K562 (cell line): ENCODE data around the gene KCTD12. TPM values are rescaled to one million over a fixed set of nuclear protein-coding genes. Genes with fewer than 3 reads are reported as not detected.

Experiments
- ATAC-seq: fragments of 200-7000 bp; cut with Tn5 transposase; 3 replicates; pipeline ENCODE4 v1.9.1; 2020; ENCODE audit warnings: moderate library complexity
- BruUV-seq: library from RNA; stranded (reverse); fragments of 400-500 nt; replicated peaks from 2 replicates; lab custom pipeline; 2021; lab: Mats Ljungman, UMichigan
- CTCF ChIA-PET: fragments of 300-600 bp; formaldehyde crosslinking; extraction: SDS; loops from one replicate; lab custom pipeline; 2021; ENCODE audit warnings: low intra/inter-chr PET ratio; lab: Yijun Ruan, JAX
- POLR2A ChIA-PET: fragments of 300-600, 350-650 bp; sonication (Branson Sonifier 250); formaldehyde crosslinking; extraction: SDS; loops from one replicate; lab custom pipeline; 2021; ENCODE audit warnings: antibody characterized with exemption, inconsistent platforms; lab: Yijun Ruan, JAX
- DNase-seq, 4 experiments: peaks; one replicate each; pipeline versions ENCODE4 v3.0.0 to v3.0.0-alpha.2; 2011 to 2018; ENCODE audit warnings: low spot score in 3 of 4, mixed read lengths in 3 of 4; ENCODE audit errors: extremely low read depth in 1 of 4
- FAIRE-seq: peaks from 2 replicates; lab custom pipeline; 2011; peaks lifted over from hg19 to GRCh38; lab: Jason Lieb, UNC
- H2AFZ ChIP-seq: 2 replicates; pipeline ENCODE4 v1.6.0; 2011; ENCODE audit warnings: low read depth, low read length, control low read depth, inconsistent platforms
- H3K27ac ChIP-seq: fragments of 200-600 bp; 3 replicates; pipeline ENCODE4 v1.8.0; 2011; ENCODE audit warnings: low read depth, mild to moderate bottlenecking, control low read depth, inconsistent platforms, low read length, moderate library complexity, mixed read lengths; ENCODE audit errors: extremely low read depth
- H3K27me3 ChIP-seq, 2 experiments: fragments of 300-600 bp in 1 of 2; 2 replicates in 1 of 2; 3 replicates in 1 of 2; pipeline versions ENCODE4 v1.6.0 to v1.8.0; 2011; ENCODE audit warnings: inconsistent platforms in 2 of 2, low read length in 2 of 2, mild to moderate bottlenecking in 1 of 2, mixed read lengths in 1 of 2, moderate library complexity in 1 of 2; ENCODE audit not compliant: control insufficient read depth in 2 of 2, insufficient read depth in 2 of 2
- H3K36me3 ChIP-seq: fragments of 300-600 bp; 3 replicates; pipeline ENCODE4 v1.8.0; 2011; ENCODE audit warnings: mild to moderate bottlenecking, low read length, inconsistent platforms; ENCODE audit not compliant: control insufficient read depth, insufficient read depth
- H3K4me1 ChIP-seq, 2 experiments: fragments of 200-600 bp in 1 of 2; replicated peaks in 1 of 2; 2 replicates in 1 of 2; 3 replicates in 1 of 2; pipeline versions ENCODE4 v1.5.1 to v1.8.0; 2011; ENCODE audit warnings: inconsistent platforms in 2 of 2, low read length in 2 of 2, mild to moderate bottlenecking in 1 of 2, mixed read lengths in 1 of 2, moderate library complexity in 1 of 2; ENCODE audit not compliant: control insufficient read depth in 2 of 2, insufficient read depth in 2 of 2
- H3K4me2 ChIP-seq: 2 replicates; pipeline ENCODE4 v1.6.1; 2011; ENCODE audit warnings: low read length, control low read depth, inconsistent platforms, mixed read lengths; ENCODE audit not compliant: insufficient read depth
- H3K4me3 ChIP-seq: fragments of 200-600 bp; sonication (generic), shearing (Covaris generic); 2 replicates; pipeline ENCODE4 v1.5.1; 2016; ENCODE audit warnings: control low read depth, inconsistent platforms
- H3K79me2 ChIP-seq: fragments of 200-600 bp; 3 replicates; pipeline ENCODE4 v1.8.0; 2011; ENCODE audit warnings: low read length, inconsistent platforms; ENCODE audit not compliant: control insufficient read depth, insufficient read depth
- H3K9ac ChIP-seq, 2 experiments: 2 replicates each; pipeline versions ENCODE4 v1.6.0 to v1.6.1; 2011; ENCODE audit warnings: low read depth in 2 of 2, low read length in 2 of 2, control low read depth in 1 of 2, inconsistent platforms in 1 of 2, mild to moderate bottlenecking in 1 of 2, mixed read lengths in 1 of 2; ENCODE audit not compliant: insufficient read depth in 1 of 2
- H3K9me1 ChIP-seq: one replicate; pipeline ENCODE4 v1.6.0; 2011; ENCODE audit warnings: inconsistent platforms, mild to moderate bottlenecking, low read length, moderate library complexity; ENCODE audit not compliant: control insufficient read depth, insufficient read depth
- H3K9me3 ChIP-seq: replicated peaks from 2 replicates; pipeline ENCODE4 v1.5.1; 2011; ENCODE audit warnings: low read depth, low read length, inconsistent platforms; ENCODE audit not compliant: control insufficient read depth, insufficient read depth
- H4K20me1 ChIP-seq: replicated peaks from 2 replicates; pipeline ENCODE4 v1.6.1; 2011; ENCODE audit warnings: low read length, inconsistent platforms, mixed read lengths; ENCODE audit not compliant: control insufficient read depth, insufficient read depth
- ETS2 ChIP-seq: IDR thresholded peaks from 2 replicates; pipeline ENCODE4 v1.6.1; 2016; ENCODE audit warnings: borderline replicate concordance, missing genetic modification characterization, mild to moderate bottlenecking, moderate library complexity, missing compliant biosample characterization; ENCODE audit not compliant: poor library complexity, severe bottlenecking
- NFYB ChIP-seq: IDR thresholded peaks from 2 replicates; pipeline ENCODE4 v1.6.1; 2011; ENCODE audit warnings: mild to moderate bottlenecking, moderate library complexity; ENCODE audit not compliant: insufficient read length; ENCODE audit errors: extremely low read depth
- PML ChIP-seq: IDR thresholded peaks from 2 replicates; pipeline ENCODE4 v1.6.1; 2012; ENCODE audit warnings: low read length, inconsistent platforms
- YY1 ChIP-seq, 3 experiments: IDR thresholded peaks; 2 replicates each; pipeline ENCODE4 v1.6.1; 2011; ENCODE audit warnings: low read length in 2 of 3, mild to moderate bottlenecking in 2 of 3, moderate library complexity in 2 of 3, borderline replicate concordance in 1 of 3, control low read depth in 1 of 3, low read depth in 1 of 3; ENCODE audit not compliant: insufficient read depth in 3 of 3, insufficient replicate concordance in 2 of 3, control insufficient read depth in 1 of 3, insufficient read length in 1 of 3; ENCODE audit errors: extremely low read depth in 1 of 3
- ZNF431 ChIP-seq: sonication (generic); formaldehyde crosslinking; IDR thresholded peaks from 2 replicates; pipeline ENCODE4 v1.8.0; 2022; ENCODE audit warnings: mild to moderate bottlenecking, missing genetic modification reagents
- ZNF444 ChIP-seq: fragments of 250-450 bp; sonication (Bioruptor Pico); IDR thresholded peaks from 2 replicates; pipeline ENCODE4 v1.4.0; 2020; ENCODE audit warnings: mild to moderate bottlenecking, moderate library complexity
- ZNF695 ChIP-seq: fragments of 450-650 bp; formaldehyde crosslinking; IDR thresholded peaks from 2 replicates; pipeline ENCODE4 v1.4.0; 2020; ENCODE audit warnings: mild to moderate bottlenecking, moderate library complexity
- WGBS: fragments of 100-300 bp; shearing (Covaris generic); methylation state at CpG from one replicate; pipeline ENCODE4 v1.1.6; 2016; ENCODE audit warnings: low coverage, mixed read lengths; ENCODE audit not compliant: insufficient coverage; ENCODE audit errors: missing lambda C conversion rate; 5-methylcytosine and 5-hydroxymethylcytosine counted together
- in situ Hi-C: fragments of 300-500 bp; cut with MboI; formaldehyde crosslinking; loops from 4 replicates; pipeline ENCODE4 v1.15.0; 2018; ENCODE audit warnings: inconsistent platforms, mixed read lengths
- intact Hi-C: fragments of 100-400 bp; cut with micrococcal nuclease; formaldehyde crosslinking; loops from 2 replicates; pipeline ENCODE4 v1.14.2; 2022
- polyA plus RNA-seq, 8 experiments: library from polyadenylated mRNA; depleted of rRNA in 4 of 8; stranded (reverse) in 5 of 8; unstranded in 3 of 8; fragments of >200 nt; fragmentation: Nextera tagmentation in 2 of 8; fragmentation: Illumina TruSeq in 1 of 8; extraction: Ambion mirVana in 2 of 8; extraction: Trizol in 1 of 8; gene quantifications; 2 replicates each; pipeline versions ENCODE4 v1.2.1 to v1.2.3, GENCODE V29; 2011 to 2014; ENCODE audit warnings: inconsistent platforms in 1 of 8, missing spikeins in 1 of 8
- total RNA-seq, 7 experiments: library from RNA; depleted of rRNA in 6 of 7; stranded (reverse); fragments of >200 nt in 6 of 7; fragmentation: Illumina TruSeq in 2 of 7; extraction: Trizol in 2 of 7; gene quantifications; 2 replicates each; pipeline versions ENCODE4 v1.2.1 to v1.2.3, GENCODE V29; 2011 to 2021; ENCODE audit warnings: low replicate concordance in 1 of 7
- TF ChIP-seq, protein P1 (sequence below): fragments of 250-450 bp; sonication (Bioruptor Pico); IDR thresholded peaks from 2 replicates; pipeline ENCODE4 v1.5.0; 2021; ENCODE audit warnings: mild to moderate bottlenecking, moderate library complexity
- TF ChIP-seq, protein P2 (sequence below): fragments of 450-650 bp; IDR thresholded peaks from 2 replicates; pipeline ENCODE4 v1.6.1; 2017; ENCODE audit warnings: antibody characterized with exemption, mild to moderate bottlenecking
- TF ChIP-seq, protein P3 (sequence below), 2 experiments: fragments of 450-650 bp in 1 of 2; IDR thresholded peaks; 2 replicates each; pipeline ENCODE4 v1.6.1; 2011 to 2017; ENCODE audit warnings: low read depth in 2 of 2, antibody characterized with exemption in 1 of 2, borderline replicate concordance in 1 of 2, low read length in 1 of 2, mild to moderate bottlenecking in 1 of 2, mixed read lengths in 1 of 2; ENCODE audit not compliant: control insufficient read depth in 1 of 2

Gene KCTD12
- total and polyA plus RNA-seq, 9 of the 15 experiments (the other 6 are each of a cell fraction or from before 2014, with no cell fraction given): 0.14 to 0.93 (median 0.32) TPM

DNA sequence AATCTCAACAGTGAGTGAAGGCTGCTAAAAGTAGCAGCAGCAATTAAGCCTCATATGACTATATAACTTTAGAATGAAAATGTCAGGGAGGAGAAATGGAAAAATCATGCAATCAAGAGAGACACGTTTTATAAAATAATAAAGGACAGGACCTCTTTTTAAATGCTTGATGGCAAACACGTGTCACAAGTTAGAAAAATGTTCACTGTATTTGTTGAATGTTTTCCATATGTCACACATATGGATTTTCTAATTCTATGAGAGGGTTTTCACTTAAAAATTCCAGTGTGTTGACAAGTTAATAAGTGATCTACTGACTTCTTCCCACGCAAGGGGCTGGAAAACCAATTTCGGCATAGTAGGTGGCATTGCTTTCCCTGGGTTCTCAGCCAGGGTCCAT is 27.7 kb upstream of the KCTD12 start:
- in situ Hi-C loops: loop anchor here (25.0 kb wide), 2 partner anchors 1052 to 1227 kb away; no protein-coding TSS in a partner anchor
- 18% methylated on average over 4 of the region's 4 CpGs for WGBS
- Histone ChIP-seq H3K36me3 (no peaks in the 10 kb centered on the region), H3K9me1 (no peaks in the 10 kb centered on the region), H2AFZ (no peak overlapping the region), H3K4me2 (no peak overlapping the region), H3K27ac (no peak overlapping the region), H3K4me1 (peaks cover 7 to 12% of the 10 kb centered on the region in 2 experiments; a peak in 4 of 5 replicates), H4K20me1 (no peaks in the 10 kb centered on the region), H3K9me3 (no peaks in the 10 kb centered on the region), H3K27me3 (no peaks in the 10 kb centered on the region), H3K79me2 (no peaks in the 10 kb centered on the region), H3K9ac (no peak overlapping the region), H3K4me3 (no peak overlapping the region)
- no peak for DNase-seq
- no peak for FAIRE-seq
- ATAC-seq: no peak
- CTCF ChIA-PET: no interaction called here
- POLR2A ChIA-PET: no interaction called here
- BruUV-seq: no TSS peak
- intact Hi-C loops: no loop called here
- TF ChIP-seq ZNF431 (CRISPR knock-in tag) (no peak), ETS2 (tag) (no peak), NFYB (no peak), ZNF444 (CRISPR knock-in tag) (no peak), PML (no peak), ZNF695 (CRISPR knock-in tag) (no peak), YY1 (IDR thresholded peaks at IDR 0.05; ENCODE audit: borderline replicate concordance in 1 of 3, control insufficient read depth in 1 of 3, extremely low read depth in 1 of 3, insufficient read depth in 3 of 3, insufficient read length in 1 of 3, insufficient replicate concordance in 2 of 3, low read depth in 1 of 3, low read length in 2 of 3) (no peak)
- TF ChIP-seq, protein P1, sequence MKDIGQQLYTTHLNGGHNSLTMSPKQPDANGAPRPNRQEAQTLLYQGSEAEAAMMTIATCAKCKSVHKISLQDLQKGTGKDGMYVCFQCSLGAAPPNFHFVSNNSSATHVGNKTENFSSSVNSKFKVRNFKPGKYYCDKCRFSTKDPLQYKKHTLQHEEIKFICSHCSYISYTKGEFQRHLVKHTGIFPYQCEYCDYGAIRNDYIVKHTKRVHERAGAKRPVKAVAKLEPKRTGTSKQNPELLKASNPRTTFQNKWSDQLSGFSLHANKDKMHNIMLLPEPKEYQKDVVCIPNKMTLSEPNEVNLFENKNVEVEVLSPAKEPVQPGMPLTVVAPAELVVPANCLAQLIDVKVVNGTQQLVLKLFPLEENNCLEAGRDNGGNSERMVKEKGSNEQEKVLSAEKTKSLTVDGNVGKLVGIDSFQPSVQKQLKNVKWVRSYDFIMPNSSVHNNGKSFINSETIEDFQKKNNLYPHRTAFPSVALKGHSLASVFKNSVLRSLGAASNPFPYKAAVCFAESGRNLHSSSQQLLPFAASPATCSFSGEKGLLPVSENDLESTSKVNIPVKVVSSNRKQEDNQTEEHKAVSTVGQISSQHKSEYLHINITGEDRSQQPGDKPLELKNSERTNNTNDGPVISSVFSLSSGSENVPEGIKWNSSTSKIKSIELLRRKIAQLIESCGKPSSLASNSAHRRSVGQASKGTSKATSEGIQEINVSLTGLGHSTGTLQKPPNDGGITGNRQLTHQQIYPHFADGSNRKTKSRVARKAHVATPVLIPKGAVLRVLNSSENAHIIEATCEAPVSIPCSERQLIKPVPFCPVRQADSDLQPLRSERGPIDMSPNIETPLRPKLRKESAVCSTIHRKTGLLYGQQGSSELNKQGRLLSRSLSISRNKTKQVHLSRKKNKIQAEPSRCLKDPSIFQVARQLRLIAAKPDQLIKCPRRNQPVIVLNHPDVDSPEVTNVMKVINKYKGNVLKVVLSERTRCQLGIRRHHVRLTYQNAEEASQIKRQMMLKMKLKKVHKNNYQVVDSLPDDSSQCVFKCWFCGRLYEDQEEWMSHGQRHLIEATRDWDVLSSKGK (CRISPR knock-in tag): no peak
- TF ChIP-seq, protein P2, sequence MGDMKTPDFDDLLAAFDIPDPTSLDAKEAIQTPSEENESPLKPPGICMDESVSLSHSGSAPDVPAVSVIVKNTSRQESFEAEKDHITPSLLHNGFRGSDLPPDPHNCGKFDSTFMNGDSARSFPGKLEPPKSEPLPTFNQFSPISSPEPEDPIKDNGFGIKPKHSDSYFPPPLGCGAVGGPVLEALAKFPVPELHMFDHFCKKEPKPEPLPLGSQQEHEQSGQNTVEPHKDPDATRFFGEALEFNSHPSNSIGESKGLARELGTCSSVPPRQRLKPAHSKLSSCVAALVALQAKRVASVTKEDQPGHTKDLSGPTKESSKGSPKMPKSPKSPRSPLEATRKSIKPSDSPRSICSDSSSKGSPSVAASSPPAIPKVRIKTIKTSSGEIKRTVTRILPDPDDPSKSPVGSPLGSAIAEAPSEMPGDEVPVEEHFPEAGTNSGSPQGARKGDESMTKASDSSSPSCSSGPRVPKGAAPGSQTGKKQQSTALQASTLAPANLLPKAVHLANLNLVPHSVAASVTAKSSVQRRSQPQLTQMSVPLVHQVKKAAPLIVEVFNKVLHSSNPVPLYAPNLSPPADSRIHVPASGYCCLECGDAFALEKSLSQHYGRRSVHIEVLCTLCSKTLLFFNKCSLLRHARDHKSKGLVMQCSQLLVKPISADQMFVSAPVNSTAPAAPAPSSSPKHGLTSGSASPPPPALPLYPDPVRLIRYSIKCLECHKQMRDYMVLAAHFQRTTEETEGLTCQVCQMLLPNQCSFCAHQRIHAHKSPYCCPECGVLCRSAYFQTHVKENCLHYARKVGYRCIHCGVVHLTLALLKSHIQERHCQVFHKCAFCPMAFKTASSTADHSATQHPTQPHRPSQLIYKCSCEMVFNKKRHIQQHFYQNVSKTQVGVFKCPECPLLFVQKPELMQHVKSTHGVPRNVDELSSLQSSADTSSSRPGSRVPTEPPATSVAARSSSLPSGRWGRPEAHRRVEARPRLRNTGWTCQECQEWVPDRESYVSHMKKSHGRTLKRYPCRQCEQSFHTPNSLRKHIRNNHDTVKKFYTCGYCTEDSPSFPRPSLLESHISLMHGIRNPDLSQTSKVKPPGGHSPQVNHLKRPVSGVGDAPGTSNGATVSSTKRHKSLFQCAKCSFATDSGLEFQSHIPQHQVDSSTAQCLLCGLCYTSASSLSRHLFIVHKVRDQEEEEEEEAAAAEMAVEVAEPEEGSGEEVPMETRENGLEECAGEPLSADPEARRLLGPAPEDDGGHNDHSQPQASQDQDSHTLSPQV: no peak
- TF ChIP-seq, protein P3, sequence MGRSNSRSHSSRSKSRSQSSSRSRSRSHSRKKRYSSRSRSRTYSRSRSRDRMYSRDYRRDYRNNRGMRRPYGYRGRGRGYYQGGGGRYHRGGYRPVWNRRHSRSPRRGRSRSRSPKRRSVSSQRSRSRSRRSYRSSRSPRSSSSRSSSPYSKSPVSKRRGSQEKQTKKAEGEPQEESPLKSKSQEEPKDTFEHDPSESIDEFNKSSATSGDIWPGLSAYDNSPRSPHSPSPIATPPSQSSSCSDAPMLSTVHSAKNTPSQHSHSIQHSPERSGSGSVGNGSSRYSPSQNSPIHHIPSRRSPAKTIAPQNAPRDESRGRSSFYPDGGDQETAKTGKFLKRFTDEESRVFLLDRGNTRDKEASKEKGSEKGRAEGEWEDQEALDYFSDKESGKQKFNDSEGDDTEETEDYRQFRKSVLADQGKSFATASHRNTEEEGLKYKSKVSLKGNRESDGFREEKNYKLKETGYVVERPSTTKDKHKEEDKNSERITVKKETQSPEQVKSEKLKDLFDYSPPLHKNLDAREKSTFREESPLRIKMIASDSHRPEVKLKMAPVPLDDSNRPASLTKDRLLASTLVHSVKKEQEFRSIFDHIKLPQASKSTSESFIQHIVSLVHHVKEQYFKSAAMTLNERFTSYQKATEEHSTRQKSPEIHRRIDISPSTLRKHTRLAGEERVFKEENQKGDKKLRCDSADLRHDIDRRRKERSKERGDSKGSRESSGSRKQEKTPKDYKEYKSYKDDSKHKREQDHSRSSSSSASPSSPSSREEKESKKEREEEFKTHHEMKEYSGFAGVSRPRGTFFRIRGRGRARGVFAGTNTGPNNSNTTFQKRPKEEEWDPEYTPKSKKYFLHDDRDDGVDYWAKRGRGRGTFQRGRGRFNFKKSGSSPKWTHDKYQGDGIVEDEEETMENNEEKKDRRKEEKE (IDR thresholded peaks at IDR 0.05; ENCODE audit: borderline replicate concordance in 1 of 2, control insufficient read depth in 1 of 2, low read depth in 2 of 2, low read length in 1 of 2): no peak
